BJ (cell line): Measurements from ENCODE around the gene TP73. TPM values are rescaled to one million over a fixed set of nuclear protein-coding genes. Genes with fewer than 3 reads are reported as not detected.

Experiments used
- CTCF ChIA-PET: fragments of 350-600 bp; formaldehyde crosslinking; extraction: SDS; loops from one replicate; lab custom pipeline; 2021; ENCODE audit warnings: antibody characterized with exemption, inconsistent platforms; lab: Yijun Ruan, JAX
- POLR2A ChIA-PET: fragments of 300-600 bp; sonication (Branson Sonifier 250); formaldehyde crosslinking; extraction: SDS; loops from one replicate; lab custom pipeline; 2021; ENCODE audit warnings: antibody characterized with exemption; lab: Charles Lee
- DNase-seq: peaks from one replicate; pipeline ENCODE4 v3.0.0-alpha.2; 2011; ENCODE audit warnings: low read depth
- H3K27me3 ChIP-seq: 2 replicates; pipeline ENCODE4 v1.6.0; 2011; ENCODE audit warnings: low read length; ENCODE audit not compliant: control insufficient read depth, insufficient read depth
- H3K36me3 ChIP-seq: 2 replicates; pipeline ENCODE4 v1.5.1; 2011; ENCODE audit warnings: low read length; ENCODE audit not compliant: control insufficient read depth, insufficient read depth
- H3K4me3 ChIP-seq: 2 replicates; pipeline ENCODE4 v1.5.1; 2011; ENCODE audit warnings: low read depth, mild to moderate bottlenecking, control low read depth, low read length
- CTCF ChIP-seq: IDR thresholded peaks from 2 replicates; pipeline ENCODE4 v1.5.1; 2011; ENCODE audit warnings: low read depth, mild to moderate bottlenecking, control low read depth, inconsistent platforms, low read length, moderate library complexity; ENCODE audit not compliant: insufficient read depth
- polyA plus RNA-seq: library from polyadenylated mRNA; depleted of rRNA; stranded (reverse); fragments of >200 nt; gene quantifications from 2 replicates; pipeline ENCODE4 v1.2.3, GENCODE V29; 2011

TP73 gene
- polyA plus RNA-seq, 1 experiment = not detected

- TF ChIP-seq CTCF = no peak
- peaks cover 23% of the 10 kb centered on the region for H3K27me3 ChIP-seq
- no peak for DNase-seq
- H3K4me3 ChIP-seq = no peak overlapping the region
- H3K36me3 ChIP-seq = no peaks in the 10 kb centered on the region
- ChIA-PET POLR2A (no interaction called here), CTCF (interaction anchor here (0.9 to 1.2 kb wide), 3 partner anchors 8 to 25 kb away, joined by 3 to 4 read pairs (median 4); no protein-coding TSS in a partner anchor)
These were observed 47.3 kb downstream of the TP73 start for GRCh38 chr1:3699596-3699995.

GRCh38 chr1:3700631-3701030 is 48.3 kb downstream of the TP73 start:
- Histone ChIP-seq H3K27me3 (peaks cover 24% of the 10 kb centered on the region), H3K4me3 (no peak overlapping the region), H3K36me3 (no peaks in the 10 kb centered on the region)
- no peak for DNase-seq
- POLR2A ChIA-PET = no interaction called here
- no peak for TF ChIP-seq CTCF
- CTCF ChIA-PET = interaction anchor here (2.6 kb wide), 1 partner anchor 24 kb away, joined by 9 read pairs; no protein-coding TSS in a partner anchor

- H3K4me3 ChIP-seq = no peak overlapping the region
- TF ChIP-seq CTCF = no peak
- ChIA-PET CTCF (interaction anchor here (2.6 kb wide), 1 partner anchor 22 kb away, joined by 9 read pairs; no protein-coding TSS in a partner anchor), POLR2A (no interaction called here)
- peaks cover 22% of the 10 kb centered on the region for H3K27me3 ChIP-seq
- H3K36me3 ChIP-seq = no peaks in the 10 kb centered on the region
- no peak for DNase-seq
These were observed 50.2 kb downstream of the TP73 start for GRCh38 chr1:3702528-3702927.

GRCh38 chr1:3702990-3703728 is 50.8 kb downstream of the TP73 start:
- DNase-seq = no peak
- Histone ChIP-seq H3K4me3 (no peak overlapping the region), H3K27me3 (peaks cover 21% of the 10 kb centered on the region), H3K36me3 (no peaks in the 10 kb centered on the region)
- CTCF ChIA-PET = interaction anchor here (2.6 kb wide), 1 partner anchor 21 kb away, joined by 9 read pairs; no protein-coding TSS in a partner anchor
- POLR2A ChIA-PET = no interaction called here
- 0 out of 2 replicates have a peak, but pooled peaks have one; percentile 11 for TF ChIP-seq CTCF

GRCh38 chr1:3703786-3704371 is 51.6 kb downstream of the TP73 start:
- CTCF ChIA-PET = interaction anchor here (1.8 kb wide), 1 partner anchor 8 kb away, joined by 8 read pairs; no protein-coding TSS in a partner anchor

More at GRCh38 chr1:3703786-3704371, 51.6 kb downstream of the TP73 start:
- H3K36me3 ChIP-seq = no peaks in the 10 kb centered on the region
- H3K27me3 ChIP-seq = peaks cover 20% of the 10 kb centered on the region
- TF ChIP-seq CTCF = no peak
- no peak for DNase-seq
- POLR2A ChIA-PET = no interaction called here
- H3K4me3 ChIP-seq = no peak overlapping the region
